ENCODE results near the gene ELOVL2.

DNA sequence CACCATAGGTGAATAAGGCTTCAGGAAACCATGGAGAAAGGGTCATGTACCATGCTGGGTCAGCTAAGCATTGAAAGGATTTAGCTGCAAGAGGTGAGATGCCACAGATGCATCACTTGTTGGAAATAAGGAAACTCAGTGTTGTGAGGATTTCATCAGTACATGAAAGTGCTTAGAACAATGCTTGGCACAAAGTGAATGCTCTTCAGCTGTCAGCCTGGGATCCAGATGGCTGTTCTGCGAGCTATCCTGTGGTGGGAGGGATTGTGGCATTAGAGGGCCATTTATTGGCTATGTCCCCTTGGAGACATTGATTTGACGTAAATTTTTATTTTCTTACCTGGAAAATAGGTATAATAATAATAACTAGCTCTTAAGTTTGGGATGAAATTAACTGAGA is 53.0 kb downstream of the ELOVL2 start:
- no peak for TF ChIP-seq POLR2A (IDR thresholded peaks at IDR 0.05)
- TF ChIP-seq, protein P1, sequence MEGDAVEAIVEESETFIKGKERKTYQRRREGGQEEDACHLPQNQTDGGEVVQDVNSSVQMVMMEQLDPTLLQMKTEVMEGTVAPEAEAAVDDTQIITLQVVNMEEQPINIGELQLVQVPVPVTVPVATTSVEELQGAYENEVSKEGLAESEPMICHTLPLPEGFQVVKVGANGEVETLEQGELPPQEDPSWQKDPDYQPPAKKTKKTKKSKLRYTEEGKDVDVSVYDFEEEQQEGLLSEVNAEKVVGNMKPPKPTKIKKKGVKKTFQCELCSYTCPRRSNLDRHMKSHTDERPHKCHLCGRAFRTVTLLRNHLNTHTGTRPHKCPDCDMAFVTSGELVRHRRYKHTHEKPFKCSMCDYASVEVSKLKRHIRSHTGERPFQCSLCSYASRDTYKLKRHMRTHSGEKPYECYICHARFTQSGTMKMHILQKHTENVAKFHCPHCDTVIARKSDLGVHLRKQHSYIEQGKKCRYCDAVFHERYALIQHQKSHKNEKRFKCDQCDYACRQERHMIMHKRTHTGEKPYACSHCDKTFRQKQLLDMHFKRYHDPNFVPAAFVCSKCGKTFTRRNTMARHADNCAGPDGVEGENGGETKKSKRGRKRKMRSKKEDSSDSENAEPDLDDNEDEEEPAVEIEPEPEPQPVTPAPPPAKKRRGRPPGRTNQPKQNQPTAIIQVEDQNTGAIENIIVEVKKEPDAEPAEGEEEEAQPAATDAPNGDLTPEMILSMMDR (IDR thresholded peaks at IDR 0.05), result no peak

All from body of pancreas (tissue), 4 donors.